ENCODE results near the gene SEMA3E. TPM values are rescaled to one million over a fixed set of nuclear protein-coding genes. Genes with fewer than 3 reads are reported as not detected.

SEMA3E gene
- total RNA-seq, 1 experiment from 2014 or later = 7.3 TPM

GRCh38 chr7:83646027-83646426 lies 2.9 kb downstream of the SEMA3E start:
- peaks cover 10% of the 10 kb centered on the region; the same call in 1 of the 2 replicates for H3K4me1 ChIP-seq (ENCODE audit: control insufficient read depth, insufficient read depth, low read length)
- intact Hi-C loops (cut with micrococcal nuclease; ENCODE audit: unreplicated experiment) = no loop called here

GRCh38 chr7:83643739-83644138 lies 5.2 kb downstream of the SEMA3E start:
- H3K4me1 ChIP-seq (ENCODE audit: control insufficient read depth, insufficient read depth, low read length) = peaks cover 3% of the 10 kb centered on the region; the same call in 1 of the 2 replicates
- ATAC-seq (no peak), DNase-seq (ENCODE audit: low read depth, low spot score) (no peak)
- no peak overlapping the region for H3K27ac ChIP-seq (ENCODE audit: low read length)
- no peaks in the 10 kb centered on the region for H3K36me3 ChIP-seq (ENCODE audit: control insufficient read depth, insufficient read depth, low read length)
- no peak overlapping the region for H3K4me3 ChIP-seq (ENCODE audit: low read depth in 2 of 2, low read length in 2 of 2)
- no peak for TF ChIP-seq SIN3A (IDR thresholded peaks at IDR 0.05; ENCODE audit: borderline replicate concordance, insufficient read depth, low read depth, low read length)
- TF ChIP-seq POLR2AphosphoS5 (IDR thresholded peaks at IDR 0.05; ENCODE audit: low read depth, low read length) = no peak
- no peak for TF ChIP-seq REST (IDR thresholded peaks at IDR 0.05; ENCODE audit: insufficient read depth in 1 of 2, low read depth in 2 of 2, low read length in 1 of 2)
- no peak for TF ChIP-seq TCF7L2 (IDR thresholded peaks at IDR 0.05; ENCODE audit: low read depth, low read length)
- no peak for TF ChIP-seq CTCF (IDR thresholded peaks at IDR 0.05)
- peaks cover 2% of the 10 kb centered on the region; the same call in 1 of the 2 replicates for H3K27me3 ChIP-seq (ENCODE audit: control insufficient read depth, insufficient read depth, low read length)
- ChIA-PET CTCF (no interaction called here), POLR2A (no interaction called here)
- no peaks in the 10 kb centered on the region for H3K9me3 ChIP-seq (ENCODE audit: control insufficient read depth, insufficient read depth, low read depth, low read length)
- intact Hi-C loops (cut with micrococcal nuclease; ENCODE audit: unreplicated experiment) = no loop called here
- in situ Hi-C loops (cut with HindIII; ENCODE audit: low pct_unique_long_range_greater_than_20kb, low sequenced_read_pairs) = no loop called here
- no TSS peak for BruUV-seq (replicated peaks)

More at GRCh38 chr7:83646027-83646426, 2.9 kb downstream of the SEMA3E start:
- ATAC-seq = no peak
- H3K27ac ChIP-seq (ENCODE audit: low read length) = no peak overlapping the region
- ChIA-PET POLR2A (no interaction called here), CTCF (no interaction called here)
- no peak for TF ChIP-seq TCF7L2 (IDR thresholded peaks at IDR 0.05; ENCODE audit: low read depth, low read length)
- TF ChIP-seq POLR2AphosphoS5 (IDR thresholded peaks at IDR 0.05; ENCODE audit: low read depth, low read length) = no peak
- no peak for TF ChIP-seq REST (IDR thresholded peaks at IDR 0.05; ENCODE audit: insufficient read depth in 1 of 2, low read depth in 2 of 2, low read length in 1 of 2)
- no peak for TF ChIP-seq CTCF (IDR thresholded peaks at IDR 0.05)
- no peak for TF ChIP-seq SIN3A (IDR thresholded peaks at IDR 0.05; ENCODE audit: borderline replicate concordance, insufficient read depth, low read depth, low read length)
- no TSS peak for BruUV-seq (replicated peaks)
- in situ Hi-C loops (cut with HindIII; ENCODE audit: low pct_unique_long_range_greater_than_20kb, low sequenced_read_pairs) = no loop called here
- no peaks in the 10 kb centered on the region for H3K9me3 ChIP-seq (ENCODE audit: control insufficient read depth, insufficient read depth, low read depth, low read length)
- H3K4me3 ChIP-seq (ENCODE audit: low read depth in 2 of 2, low read length in 2 of 2) = no peak overlapping the region
- DNase-seq (ENCODE audit: low read depth, low spot score) = no peak
- peaks cover 2% of the 10 kb centered on the region; the same call in 1 of the 2 replicates for H3K27me3 ChIP-seq (ENCODE audit: control insufficient read depth, insufficient read depth, low read length)
- H3K36me3 ChIP-seq (ENCODE audit: control insufficient read depth, insufficient read depth, low read length) = no peaks in the 10 kb centered on the region

All from Panc1 (cell line).